Measurements from ENCODE around the gene CD300A.

DNA sequence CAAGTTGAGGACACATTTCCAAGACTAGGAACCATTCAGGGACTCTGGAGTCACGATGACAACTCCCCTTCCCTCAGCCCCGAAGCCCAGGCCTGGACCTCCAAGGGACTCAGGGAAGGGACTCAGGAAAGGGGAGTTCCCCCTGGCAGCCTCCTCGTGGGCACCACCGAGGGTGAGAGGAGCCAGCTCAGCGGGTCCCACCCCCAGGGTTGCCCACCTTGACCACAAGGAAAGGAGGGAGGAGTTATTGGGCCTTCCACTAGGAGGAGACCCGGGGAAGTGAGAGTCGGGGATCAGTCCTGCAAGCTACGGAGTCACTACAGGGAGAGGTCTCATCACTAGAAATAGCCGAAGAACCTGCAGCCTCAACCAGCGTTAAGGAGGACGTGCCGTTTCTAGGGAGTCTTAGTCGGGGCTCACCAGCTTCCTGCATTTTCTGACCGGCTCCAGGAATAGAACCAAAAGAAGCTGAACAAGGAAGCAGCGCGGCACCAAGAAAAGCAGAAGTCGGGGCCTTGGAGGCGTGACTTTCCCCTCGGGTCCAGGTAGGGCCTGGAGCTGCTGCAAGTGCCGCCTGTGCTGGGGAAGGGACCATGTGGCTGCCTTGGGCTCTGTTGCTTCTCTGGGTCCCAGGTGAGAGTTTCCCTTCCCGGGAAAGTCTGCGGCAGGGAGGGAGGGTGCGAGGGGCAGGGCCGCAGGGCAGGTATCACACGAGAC is at the start of gene CD300A:
- TF ChIP-seq, protein P1, sequence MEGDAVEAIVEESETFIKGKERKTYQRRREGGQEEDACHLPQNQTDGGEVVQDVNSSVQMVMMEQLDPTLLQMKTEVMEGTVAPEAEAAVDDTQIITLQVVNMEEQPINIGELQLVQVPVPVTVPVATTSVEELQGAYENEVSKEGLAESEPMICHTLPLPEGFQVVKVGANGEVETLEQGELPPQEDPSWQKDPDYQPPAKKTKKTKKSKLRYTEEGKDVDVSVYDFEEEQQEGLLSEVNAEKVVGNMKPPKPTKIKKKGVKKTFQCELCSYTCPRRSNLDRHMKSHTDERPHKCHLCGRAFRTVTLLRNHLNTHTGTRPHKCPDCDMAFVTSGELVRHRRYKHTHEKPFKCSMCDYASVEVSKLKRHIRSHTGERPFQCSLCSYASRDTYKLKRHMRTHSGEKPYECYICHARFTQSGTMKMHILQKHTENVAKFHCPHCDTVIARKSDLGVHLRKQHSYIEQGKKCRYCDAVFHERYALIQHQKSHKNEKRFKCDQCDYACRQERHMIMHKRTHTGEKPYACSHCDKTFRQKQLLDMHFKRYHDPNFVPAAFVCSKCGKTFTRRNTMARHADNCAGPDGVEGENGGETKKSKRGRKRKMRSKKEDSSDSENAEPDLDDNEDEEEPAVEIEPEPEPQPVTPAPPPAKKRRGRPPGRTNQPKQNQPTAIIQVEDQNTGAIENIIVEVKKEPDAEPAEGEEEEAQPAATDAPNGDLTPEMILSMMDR (conservative IDR thresholded peaks at IDR 0.05; ENCODE audit: low read depth, low read length), result no peak
- TF ChIP-seq EZH2 (IDR thresholded peaks at IDR 0.05; ENCODE audit: low read length, unreplicated experiment), result no peak
- no peak for TF ChIP-seq EZH2phosphoT487 (IDR thresholded peaks at IDR 0.05; ENCODE audit: borderline replicate concordance, low read length)
